Thyroid gland (tissue), 4 donors: Measurements from ENCODE around the gene LRRC8E.

ENCODE experiments used
- POLR2A ChIP-seq, 2 donors: fragments of 450-650 bp; IDR thresholded peaks; one replicate each; pipeline ENCODE4 v1.6.1; 2017; ENCODE audit warnings: antibody characterized with exemption in 2 of 2, mild to moderate bottlenecking in 2 of 2, moderate library complexity in 1 of 2
- TF ChIP-seq, protein P1 (sequence below), 6 experiments: fragments of 200-600 bp in 3 of 6; fragments of 450-650 bp in 3 of 6; sonication (generic) in 3 of 6; IDR thresholded peaks; one replicate each; pipeline ENCODE4 v1.5.1; 2016 to 2019; ENCODE audit warnings: antibody characterized with exemption in 6 of 6, mild to moderate bottlenecking in 2 of 6, inconsistent platforms in 1 of 6, moderate library complexity in 1 of 6

DNA sequence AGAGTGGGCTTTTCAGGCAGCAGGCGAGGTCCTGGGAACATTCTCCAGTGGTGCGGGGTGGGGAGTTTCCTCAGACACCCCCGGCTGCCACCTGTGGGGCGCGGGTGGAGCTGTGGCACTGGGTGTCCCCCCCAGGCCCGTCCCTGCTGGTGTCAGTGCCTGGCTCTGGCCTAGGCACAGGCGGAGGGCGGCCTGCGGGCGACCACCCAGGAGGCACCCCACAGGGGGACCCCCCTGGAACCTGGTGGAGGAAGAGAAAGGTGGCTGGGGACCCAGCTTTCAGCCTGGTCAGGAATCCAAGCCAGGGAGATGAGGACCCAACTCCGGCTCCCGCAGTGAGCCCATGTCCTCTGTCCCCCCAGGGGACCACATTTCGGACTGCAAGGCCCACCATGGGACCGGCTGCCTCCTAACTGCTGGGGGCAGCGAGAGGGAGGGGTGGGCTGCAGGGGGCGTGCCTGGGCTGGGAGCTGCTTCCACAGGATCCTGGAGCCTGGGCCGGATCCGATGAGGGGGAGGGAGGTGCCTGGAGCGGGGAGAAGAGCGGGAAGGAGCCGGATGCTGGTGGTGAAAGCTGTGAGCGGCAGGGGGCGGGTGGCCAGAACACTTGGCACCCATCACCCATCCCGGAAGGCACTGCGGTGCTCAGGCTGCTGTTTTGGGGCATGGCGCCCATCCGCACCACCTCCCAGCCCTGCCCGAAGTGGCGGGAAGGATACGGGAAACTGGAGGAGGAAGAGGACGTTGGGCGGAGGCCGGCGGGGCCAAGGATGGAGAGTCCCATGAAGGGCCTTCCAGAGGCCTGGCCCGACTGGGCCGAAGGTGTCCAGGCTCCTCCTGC lies 43.1 kb downstream of the LRRC8E start:
- TF ChIP-seq, protein P1, sequence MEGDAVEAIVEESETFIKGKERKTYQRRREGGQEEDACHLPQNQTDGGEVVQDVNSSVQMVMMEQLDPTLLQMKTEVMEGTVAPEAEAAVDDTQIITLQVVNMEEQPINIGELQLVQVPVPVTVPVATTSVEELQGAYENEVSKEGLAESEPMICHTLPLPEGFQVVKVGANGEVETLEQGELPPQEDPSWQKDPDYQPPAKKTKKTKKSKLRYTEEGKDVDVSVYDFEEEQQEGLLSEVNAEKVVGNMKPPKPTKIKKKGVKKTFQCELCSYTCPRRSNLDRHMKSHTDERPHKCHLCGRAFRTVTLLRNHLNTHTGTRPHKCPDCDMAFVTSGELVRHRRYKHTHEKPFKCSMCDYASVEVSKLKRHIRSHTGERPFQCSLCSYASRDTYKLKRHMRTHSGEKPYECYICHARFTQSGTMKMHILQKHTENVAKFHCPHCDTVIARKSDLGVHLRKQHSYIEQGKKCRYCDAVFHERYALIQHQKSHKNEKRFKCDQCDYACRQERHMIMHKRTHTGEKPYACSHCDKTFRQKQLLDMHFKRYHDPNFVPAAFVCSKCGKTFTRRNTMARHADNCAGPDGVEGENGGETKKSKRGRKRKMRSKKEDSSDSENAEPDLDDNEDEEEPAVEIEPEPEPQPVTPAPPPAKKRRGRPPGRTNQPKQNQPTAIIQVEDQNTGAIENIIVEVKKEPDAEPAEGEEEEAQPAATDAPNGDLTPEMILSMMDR (IDR thresholded peaks at IDR 0.05) = no peak
- TF ChIP-seq POLR2A (IDR thresholded peaks at IDR 0.05) = no peak
